Measurements from ENCODE around the gene CMSS1.

Gene CMSS1

GRCh38 chr3:100041328-100041749 lies 223.7 kb downstream of the CMSS1 start (continued):
- TF ChIP-seq, protein P1, sequence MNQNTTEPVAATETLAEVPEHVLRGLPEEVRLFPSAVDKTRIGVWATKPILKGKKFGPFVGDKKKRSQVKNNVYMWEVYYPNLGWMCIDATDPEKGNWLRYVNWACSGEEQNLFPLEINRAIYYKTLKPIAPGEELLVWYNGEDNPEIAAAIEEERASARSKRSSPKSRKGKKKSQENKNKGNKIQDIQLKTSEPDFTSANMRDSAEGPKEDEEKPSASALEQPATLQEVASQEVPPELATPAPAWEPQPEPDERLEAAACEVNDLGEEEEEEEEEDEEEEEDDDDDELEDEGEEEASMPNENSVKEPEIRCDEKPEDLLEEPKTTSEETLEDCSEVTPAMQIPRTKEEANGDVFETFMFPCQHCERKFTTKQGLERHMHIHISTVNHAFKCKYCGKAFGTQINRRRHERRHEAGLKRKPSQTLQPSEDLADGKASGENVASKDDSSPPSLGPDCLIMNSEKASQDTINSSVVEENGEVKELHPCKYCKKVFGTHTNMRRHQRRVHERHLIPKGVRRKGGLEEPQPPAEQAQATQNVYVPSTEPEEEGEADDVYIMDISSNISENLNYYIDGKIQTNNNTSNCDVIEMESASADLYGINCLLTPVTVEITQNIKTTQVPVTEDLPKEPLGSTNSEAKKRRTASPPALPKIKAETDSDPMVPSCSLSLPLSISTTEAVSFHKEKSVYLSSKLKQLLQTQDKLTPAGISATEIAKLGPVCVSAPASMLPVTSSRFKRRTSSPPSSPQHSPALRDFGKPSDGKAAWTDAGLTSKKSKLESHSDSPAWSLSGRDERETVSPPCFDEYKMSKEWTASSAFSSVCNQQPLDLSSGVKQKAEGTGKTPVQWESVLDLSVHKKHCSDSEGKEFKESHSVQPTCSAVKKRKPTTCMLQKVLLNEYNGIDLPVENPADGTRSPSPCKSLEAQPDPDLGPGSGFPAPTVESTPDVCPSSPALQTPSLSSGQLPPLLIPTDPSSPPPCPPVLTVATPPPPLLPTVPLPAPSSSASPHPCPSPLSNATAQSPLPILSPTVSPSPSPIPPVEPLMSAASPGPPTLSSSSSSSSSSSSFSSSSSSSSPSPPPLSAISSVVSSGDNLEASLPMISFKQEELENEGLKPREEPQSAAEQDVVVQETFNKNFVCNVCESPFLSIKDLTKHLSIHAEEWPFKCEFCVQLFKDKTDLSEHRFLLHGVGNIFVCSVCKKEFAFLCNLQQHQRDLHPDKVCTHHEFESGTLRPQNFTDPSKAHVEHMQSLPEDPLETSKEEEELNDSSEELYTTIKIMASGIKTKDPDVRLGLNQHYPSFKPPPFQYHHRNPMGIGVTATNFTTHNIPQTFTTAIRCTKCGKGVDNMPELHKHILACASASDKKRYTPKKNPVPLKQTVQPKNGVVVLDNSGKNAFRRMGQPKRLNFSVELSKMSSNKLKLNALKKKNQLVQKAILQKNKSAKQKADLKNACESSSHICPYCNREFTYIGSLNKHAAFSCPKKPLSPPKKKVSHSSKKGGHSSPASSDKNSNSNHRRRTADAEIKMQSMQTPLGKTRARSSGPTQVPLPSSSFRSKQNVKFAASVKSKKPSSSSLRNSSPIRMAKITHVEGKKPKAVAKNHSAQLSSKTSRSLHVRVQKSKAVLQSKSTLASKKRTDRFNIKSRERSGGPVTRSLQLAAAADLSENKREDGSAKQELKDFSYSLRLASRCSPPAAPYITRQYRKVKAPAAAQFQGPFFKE (tag by site-specific recombination; IDR thresholded peaks at IDR 0.05; ENCODE audit: borderline replicate concordance): no peak
- TF ChIP-seq ZFP41 (tag by site-specific recombination; IDR thresholded peaks at IDR 0.05; ENCODE audit: borderline replicate concordance) (no peak), ZNF629 (tag by site-specific recombination; IDR thresholded peaks at IDR 0.05) (peak; percentile 41), ZNF19 (tag by site-specific recombination; IDR thresholded peaks at IDR 0.05; ENCODE audit: low read depth) (no peak), ZNF596 (tag by site-specific recombination; IDR thresholded peaks at IDR 0.05) (no peak), KLF7 (tag by site-specific recombination; IDR thresholded peaks at IDR 0.05; ENCODE audit: borderline replicate concordance) (no peak), ZNF521 (tag by site-specific recombination; IDR thresholded peaks at IDR 0.05) (no peak), ZNF155 (tag by site-specific recombination; IDR thresholded peaks at IDR 0.05) (no peak), MYNN (tag by site-specific recombination; IDR thresholded peaks at IDR 0.05; ENCODE audit: borderline replicate concordance) (no peak), KLF8 (tag by site-specific recombination; IDR thresholded peaks at IDR 0.05) (0 out of 2 replicates have a peak, but pooled peaks have one; percentile 47), ZBTB6 (tag by site-specific recombination; IDR thresholded peaks at IDR 0.05) (no peak), KLF1 (tag by site-specific recombination; IDR thresholded peaks at IDR 0.05) (no peak), EGR2 (tag by site-specific recombination; IDR thresholded peaks at IDR 0.05; ENCODE audit: low read depth) (no peak), ZNF473 (tag by site-specific recombination; IDR thresholded peaks at IDR 0.05) (no peak), ZNF138 (tag by site-specific recombination; IDR thresholded peaks at IDR 0.05; ENCODE audit: borderline replicate concordance) (no peak), ZNF18 (tag by site-specific recombination; IDR thresholded peaks at IDR 0.05) (no peak), ZNF785 (tag by site-specific recombination; IDR thresholded peaks at IDR 0.05) (no peak), ZBTB10 (tag by site-specific recombination; IDR thresholded peaks at IDR 0.05) (no peak), ZNF133 (tag by site-specific recombination; IDR thresholded peaks at IDR 0.05) (no peak), ZFP37 (tag by site-specific recombination; IDR thresholded peaks at IDR 0.05) (no peak), ZBTB17 (tag by site-specific recombination; IDR thresholded peaks at IDR 0.05) (0 out of 2 replicates have a peak, but pooled peaks have one; percentile 12), ZXDB (tag by site-specific recombination; IDR thresholded peaks at IDR 0.05) (peak; percentile 18; the same call in 1 of the 2 replicates), ZNF707 (tag by site-specific recombination; IDR thresholded peaks at IDR 0.05) (no peak)
- TF ChIP-seq, protein P2, sequence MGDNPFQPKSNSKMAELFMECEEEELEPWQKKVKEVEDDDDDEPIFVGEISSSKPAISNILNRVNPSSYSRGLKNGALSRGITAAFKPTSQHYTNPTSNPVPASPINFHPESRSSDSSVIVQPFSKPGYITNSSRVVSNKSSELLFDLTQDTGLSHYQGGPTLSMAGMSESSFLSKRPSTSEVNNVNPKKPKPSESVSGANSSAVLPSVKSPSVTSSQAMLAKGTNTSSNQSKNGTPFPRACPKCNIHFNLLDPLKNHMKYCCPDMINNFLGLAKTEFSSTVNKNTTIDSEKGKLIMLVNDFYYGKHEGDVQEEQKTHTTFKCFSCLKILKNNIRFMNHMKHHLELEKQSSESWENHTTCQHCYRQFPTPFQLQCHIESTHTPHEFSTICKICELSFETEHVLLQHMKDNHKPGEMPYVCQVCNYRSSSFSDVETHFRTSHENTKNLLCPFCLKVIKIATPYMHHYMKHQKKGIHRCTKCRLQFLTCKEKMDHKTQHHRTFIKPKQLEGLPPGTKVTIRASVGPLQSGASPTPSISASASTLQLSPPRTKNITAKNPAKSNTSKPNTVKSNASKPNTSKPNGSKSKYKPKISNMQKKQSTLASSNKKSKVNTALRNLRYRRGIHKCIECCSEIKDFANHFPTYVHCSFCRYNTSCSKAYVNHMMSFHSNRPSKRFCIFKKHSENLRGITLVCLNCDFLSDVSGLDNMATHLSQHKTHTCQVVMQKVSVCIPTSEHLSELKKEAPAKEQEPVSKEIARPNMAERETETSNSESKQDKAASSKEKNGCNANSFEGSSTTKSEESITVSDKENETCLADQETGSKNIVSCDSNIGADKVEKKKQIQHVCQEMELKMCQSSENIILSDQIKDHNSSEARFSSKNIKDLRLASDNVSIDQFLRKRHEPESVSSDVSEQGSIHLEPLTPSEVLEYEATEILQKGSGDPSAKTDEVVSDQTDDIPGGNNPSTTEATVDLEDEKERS (tag by site-specific recombination; IDR thresholded peaks at IDR 0.05): no peak
- TF ChIP-seq, protein P3, sequence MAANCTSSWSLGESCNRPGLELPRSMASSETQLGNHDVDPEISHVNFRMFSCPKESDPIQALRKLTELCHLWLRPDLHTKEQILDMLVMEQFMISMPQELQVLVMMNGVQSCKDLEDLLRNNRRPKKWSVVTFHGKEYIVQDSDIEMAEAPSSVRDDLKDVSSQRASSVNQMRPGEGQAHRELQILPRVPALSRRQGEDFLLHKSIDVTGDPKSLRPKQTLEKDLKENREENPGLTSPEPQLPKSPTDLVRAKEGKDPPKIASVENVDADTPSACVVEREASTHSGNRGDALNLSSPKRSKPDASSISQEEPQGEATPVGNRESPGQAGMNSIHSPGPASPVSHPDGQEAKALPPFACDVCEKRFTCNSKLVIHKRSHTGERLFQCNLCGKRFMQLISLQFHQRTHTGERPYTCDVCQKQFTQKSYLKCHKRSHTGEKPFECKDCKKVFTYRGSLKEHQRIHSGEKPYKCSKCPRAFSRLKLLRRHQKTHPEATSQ (tag by site-specific recombination; IDR thresholded peaks at IDR 0.05): no peak
